Hematopoietic multipotent progenitor cell treated with erythropoietin and hydrocortisone succinate and interleukin-3 and kit ligand, for 6 days (in vitro differentiated cells): ENCODE data around the gene NCAM1.

Experiments
- DNase-seq: peaks from one replicate; pipeline ENCODE4 v3.0.0-alpha.2; 2015

Gene NCAM1

GRCh38 chr11:113319085-113319484, 357.9 kb downstream of the NCAM1 start:
- no peak for DNase-seq

DNA sequence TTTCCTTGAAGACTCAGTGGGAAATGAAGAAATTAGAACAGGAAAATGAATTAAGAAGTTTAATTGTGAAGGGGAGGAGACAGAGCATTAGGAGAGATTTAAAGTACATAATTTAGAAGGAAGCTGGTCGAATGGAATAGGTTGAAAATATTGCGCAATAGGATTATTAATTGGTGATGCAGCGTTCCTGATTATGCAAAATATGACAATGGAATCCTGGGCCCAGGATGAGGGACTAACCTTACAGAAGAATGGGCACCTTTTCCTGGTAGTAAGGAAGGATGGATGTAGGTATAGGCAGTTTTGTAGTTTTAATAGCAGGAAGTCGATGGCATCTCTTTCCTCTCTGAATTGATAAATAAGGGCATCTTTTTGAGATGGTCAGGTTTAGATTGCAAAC, 360.9 kb downstream of the NCAM1 start:
- no peak for DNase-seq

- DNase-seq = no peak
Observed at GRCh38 chr11:113324250-113324649, 363.0 kb downstream of the NCAM1 start.
